ENCODE measurements around the gene STAT4.

STAT4 gene

GRCh38 chr2:191184457-191184856 lies 33.7 kb upstream of the STAT4 start:
- no peak for TF ChIP-seq CTCF (IDR thresholded peaks at IDR 0.05)
- no peak for DNase-seq
- Mint-ChIP-seq H3K27ac (no peak overlapping the region), H3K4me1 (peaks cover 4% of the 10 kb centered on the region), H3K4me3 (no peak overlapping the region), H3K36me3 (ENCODE audit: low read depth) (peaks cover 6% of the 10 kb centered on the region), H3K27me3 (ENCODE audit: low read depth, poor library complexity) (no peaks in the 10 kb centered on the region), H3K9me3 (no peaks in the 10 kb centered on the region)

- no peak overlapping the region for H3K4me3 Mint-ChIP-seq
- H3K4me1 Mint-ChIP-seq = peaks cover 4% of the 10 kb centered on the region
- no peaks in the 10 kb centered on the region for H3K9me3 Mint-ChIP-seq
- no peak for DNase-seq
- H3K27me3 Mint-ChIP-seq (ENCODE audit: low read depth, poor library complexity) = no peaks in the 10 kb centered on the region
- peaks cover 6% of the 10 kb centered on the region for H3K36me3 Mint-ChIP-seq (ENCODE audit: low read depth)
- H3K27ac Mint-ChIP-seq = no peak overlapping the region
- TF ChIP-seq CTCF (IDR thresholded peaks at IDR 0.05) = no peak
Observed at GRCh38 chr2:191183516-191183915, 32.7 kb upstream of the STAT4 start.

- Mint-ChIP-seq H3K36me3 (ENCODE audit: low read depth) (peaks cover 5% of the 10 kb centered on the region), H3K9me3 (no peaks in the 10 kb centered on the region), H3K27me3 (ENCODE audit: low read depth, poor library complexity) (no peaks in the 10 kb centered on the region), H3K4me1 (peaks cover 4% of the 10 kb centered on the region), H3K4me3 (no peak overlapping the region), H3K27ac (no peak overlapping the region)
- no peak for DNase-seq
- no peak for TF ChIP-seq CTCF (IDR thresholded peaks at IDR 0.05)
Observed at GRCh38 chr2:191183081-191183480, 32.3 kb upstream of the STAT4 start.

GRCh38 chr2:191180713-191181112 lies 29.9 kb upstream of the STAT4 start:
- no peak for DNase-seq
- H3K4me1 Mint-ChIP-seq = peaks cover 5% of the 10 kb centered on the region
- H3K36me3 Mint-ChIP-seq (ENCODE audit: low read depth) = no peaks in the 10 kb centered on the region
- no peaks in the 10 kb centered on the region for H3K27me3 Mint-ChIP-seq (ENCODE audit: low read depth, poor library complexity)
- H3K9me3 Mint-ChIP-seq = no peaks in the 10 kb centered on the region
- no peak overlapping the region for H3K27ac Mint-ChIP-seq
- H3K4me3 Mint-ChIP-seq = no peak overlapping the region
- no peak for TF ChIP-seq CTCF (IDR thresholded peaks at IDR 0.05)

GRCh38 chr2:191180276-191180675 lies 29.5 kb upstream of the STAT4 start:
- Mint-ChIP-seq H3K36me3 (ENCODE audit: low read depth) (no peaks in the 10 kb centered on the region), H3K27ac (no peak overlapping the region), H3K4me1 (peaks cover 9% of the 10 kb centered on the region), H3K27me3 (ENCODE audit: low read depth, poor library complexity) (no peaks in the 10 kb centered on the region), H3K4me3 (no peak overlapping the region), H3K9me3 (no peaks in the 10 kb centered on the region)
- TF ChIP-seq CTCF (IDR thresholded peaks at IDR 0.05) = no peak
- DNase-seq = no peak

- H3K36me3 Mint-ChIP-seq (ENCODE audit: low read depth) = no peaks in the 10 kb centered on the region
- H3K27ac Mint-ChIP-seq = no peak overlapping the region
- no peak for DNase-seq
- TF ChIP-seq CTCF (IDR thresholded peaks at IDR 0.05) = no peak
- no peaks in the 10 kb centered on the region for H3K9me3 Mint-ChIP-seq
- H3K4me3 Mint-ChIP-seq = no peak overlapping the region
- peaks cover 5% of the 10 kb centered on the region for H3K4me1 Mint-ChIP-seq
- no peaks in the 10 kb centered on the region for H3K27me3 Mint-ChIP-seq (ENCODE audit: low read depth, poor library complexity)
Observed at GRCh38 chr2:191178806-191179514, 28.2 kb upstream of the STAT4 start.

Measured in nephron progenitor cell (in vitro differentiated cells).